DND-41 (cell line): ENCODE measurements around the gene RABL2A.
"Not testable (repeated sequence)": the region's sequence is repeated elsewhere in the genome, so short reads cannot be mapped to it uniquely, and the experiment has no call there.

Experiments used
- CTCF ChIP-seq: IDR thresholded peaks from 2 replicates; pipeline ENCODE4 v1.5.1; 2012; ENCODE audit warnings: borderline replicate concordance, low read length, moderate library complexity, mild to moderate bottlenecking; ENCODE audit not compliant: poor library complexity, severe bottlenecking; ENCODE audit errors: extremely low read depth
- EZH2 ChIP-seq: IDR thresholded peaks from 3 replicates; pipeline ENCODE4 v1.6.1; 2012; ENCODE audit warnings: borderline replicate concordance, low read depth, mild to moderate bottlenecking, moderate library complexity, low read length, inconsistent platforms; ENCODE audit not compliant: severe bottlenecking

- TF ChIP-seq CTCF, EZH2: not testable (repeated sequence)
These were observed 6.1 kb upstream of the RABL2A start for GRCh38 chr2:113621002-113621401.
